ENCODE results near the gene NDST1. TPM values are rescaled to one million over a fixed set of nuclear protein-coding genes. Genes with fewer than 3 reads are reported as not detected.

The NDST1 gene
- total RNA-seq, 1 experiment from 2014 or later: 42.6 TPM

GRCh38 chr5:150585781-150586341, 77.9 kb downstream of the NDST1 start:
- Histone ChIP-seq H3K4me3 (ENCODE audit: low read length) (no peak overlapping the region), H3K4me1 (ENCODE audit: insufficient read depth, low read length) (no peaks in the 10 kb centered on the region), H3K9ac (ENCODE audit: low read length) (no peak overlapping the region), H3K79me2 (ENCODE audit: low read length) (no peaks in the 10 kb centered on the region), H2AFZ (ENCODE audit: low read length) (no peak overlapping the region), H3K36me3 (ENCODE audit: low read depth, low read length) (no peaks in the 10 kb centered on the region), H3K27me3 (ENCODE audit: low read length) (no peaks in the 10 kb centered on the region), H3F3A (ENCODE audit: low read length, unreplicated experiment) (no peaks in the 10 kb centered on the region), H4K20me1 (ENCODE audit: low read length) (no peaks in the 10 kb centered on the region), H3K4me2 (ENCODE audit: low read length) (no peak overlapping the region), H3K9me2 (replicated peaks; ENCODE audit: low read length) (no peaks in the 10 kb centered on the region), H3K27ac (ENCODE audit: low read length) (no peak overlapping the region), H3K9me3 (ENCODE audit: low read length) (no peaks in the 10 kb centered on the region)
- intact Hi-C loops (cut with micrococcal nuclease): no loop called here
- ATAC-seq (no peak), DNase-seq (no peak)
- TF ChIP-seq EZH2phosphoT487 (IDR thresholded peaks at IDR 0.05; ENCODE audit: borderline replicate concordance, low read length) (no peak), EZH2 (IDR thresholded peaks at IDR 0.05; ENCODE audit: low read length, unreplicated experiment) (no peak)
- TF ChIP-seq, protein P1, sequence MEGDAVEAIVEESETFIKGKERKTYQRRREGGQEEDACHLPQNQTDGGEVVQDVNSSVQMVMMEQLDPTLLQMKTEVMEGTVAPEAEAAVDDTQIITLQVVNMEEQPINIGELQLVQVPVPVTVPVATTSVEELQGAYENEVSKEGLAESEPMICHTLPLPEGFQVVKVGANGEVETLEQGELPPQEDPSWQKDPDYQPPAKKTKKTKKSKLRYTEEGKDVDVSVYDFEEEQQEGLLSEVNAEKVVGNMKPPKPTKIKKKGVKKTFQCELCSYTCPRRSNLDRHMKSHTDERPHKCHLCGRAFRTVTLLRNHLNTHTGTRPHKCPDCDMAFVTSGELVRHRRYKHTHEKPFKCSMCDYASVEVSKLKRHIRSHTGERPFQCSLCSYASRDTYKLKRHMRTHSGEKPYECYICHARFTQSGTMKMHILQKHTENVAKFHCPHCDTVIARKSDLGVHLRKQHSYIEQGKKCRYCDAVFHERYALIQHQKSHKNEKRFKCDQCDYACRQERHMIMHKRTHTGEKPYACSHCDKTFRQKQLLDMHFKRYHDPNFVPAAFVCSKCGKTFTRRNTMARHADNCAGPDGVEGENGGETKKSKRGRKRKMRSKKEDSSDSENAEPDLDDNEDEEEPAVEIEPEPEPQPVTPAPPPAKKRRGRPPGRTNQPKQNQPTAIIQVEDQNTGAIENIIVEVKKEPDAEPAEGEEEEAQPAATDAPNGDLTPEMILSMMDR (conservative IDR thresholded peaks at IDR 0.05; ENCODE audit: low read depth, low read length): no peak
- ChIA-PET POLR2A (ENCODE audit: unreplicated experiment) (interaction anchor here (0.6 kb wide), 1 partner anchor 67 kb away, joined by 4 read pairs; no protein-coding TSS in a partner anchor), CTCF (interaction anchor here (0.6 kb wide), 1 partner anchor 8 kb away, joined by 3 read pairs; no protein-coding TSS in a partner anchor)
- BruUV-seq (replicated peaks): no TSS peak

DNA sequence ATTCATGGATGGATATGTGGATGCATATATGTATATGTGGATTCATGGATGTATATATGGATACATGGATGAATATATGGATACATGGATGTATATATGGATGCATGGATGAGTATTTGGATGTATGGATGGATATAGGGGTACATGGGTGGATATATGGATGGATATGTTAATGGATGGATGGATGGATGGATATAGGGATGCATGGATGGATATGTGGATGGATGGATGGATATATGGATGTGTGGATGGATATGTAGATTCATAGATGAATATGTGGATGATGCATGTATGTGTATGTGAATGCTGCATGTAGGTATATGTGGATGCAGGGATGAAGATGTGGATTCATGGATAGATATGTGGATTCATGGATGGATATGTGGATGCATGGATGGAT, 79.1 kb downstream of the NDST1 start:
- no TSS peak for BruUV-seq (replicated peaks)
- DNase-seq (no peak), ATAC-seq (no peak)
- Histone ChIP-seq H3K36me3 (ENCODE audit: low read depth, low read length) (no peaks in the 10 kb centered on the region), H4K20me1 (ENCODE audit: low read length) (no peaks in the 10 kb centered on the region), H2AFZ (ENCODE audit: low read length) (no peak overlapping the region), H3K79me2 (ENCODE audit: low read length) (no peaks in the 10 kb centered on the region), H3K4me3 (ENCODE audit: low read length) (no peak overlapping the region), H3K9me2 (replicated peaks; ENCODE audit: low read length) (no peaks in the 10 kb centered on the region), H3K27me3 (ENCODE audit: low read length) (no peaks in the 10 kb centered on the region), H3K4me2 (ENCODE audit: low read length) (no peak overlapping the region), H3K4me1 (ENCODE audit: insufficient read depth, low read length) (no peaks in the 10 kb centered on the region), H3K9me3 (ENCODE audit: low read length) (no peaks in the 10 kb centered on the region), H3K27ac (ENCODE audit: low read length) (no peak overlapping the region), H3K9ac (ENCODE audit: low read length) (no peak overlapping the region), H3F3A (ENCODE audit: low read length, unreplicated experiment) (no peaks in the 10 kb centered on the region)
- ChIA-PET CTCF (no interaction called here), POLR2A (ENCODE audit: unreplicated experiment) (no interaction called here)
- no peak for TF ChIP-seq EZH2 (IDR thresholded peaks at IDR 0.05; ENCODE audit: low read length, unreplicated experiment)
- TF ChIP-seq EZH2phosphoT487 (IDR thresholded peaks at IDR 0.05; ENCODE audit: borderline replicate concordance, low read length): no peak
- TF ChIP-seq, protein P1 (conservative IDR thresholded peaks at IDR 0.05; ENCODE audit: low read depth, low read length): no peak
- intact Hi-C loops (cut with micrococcal nuclease): no loop called here

DNA sequence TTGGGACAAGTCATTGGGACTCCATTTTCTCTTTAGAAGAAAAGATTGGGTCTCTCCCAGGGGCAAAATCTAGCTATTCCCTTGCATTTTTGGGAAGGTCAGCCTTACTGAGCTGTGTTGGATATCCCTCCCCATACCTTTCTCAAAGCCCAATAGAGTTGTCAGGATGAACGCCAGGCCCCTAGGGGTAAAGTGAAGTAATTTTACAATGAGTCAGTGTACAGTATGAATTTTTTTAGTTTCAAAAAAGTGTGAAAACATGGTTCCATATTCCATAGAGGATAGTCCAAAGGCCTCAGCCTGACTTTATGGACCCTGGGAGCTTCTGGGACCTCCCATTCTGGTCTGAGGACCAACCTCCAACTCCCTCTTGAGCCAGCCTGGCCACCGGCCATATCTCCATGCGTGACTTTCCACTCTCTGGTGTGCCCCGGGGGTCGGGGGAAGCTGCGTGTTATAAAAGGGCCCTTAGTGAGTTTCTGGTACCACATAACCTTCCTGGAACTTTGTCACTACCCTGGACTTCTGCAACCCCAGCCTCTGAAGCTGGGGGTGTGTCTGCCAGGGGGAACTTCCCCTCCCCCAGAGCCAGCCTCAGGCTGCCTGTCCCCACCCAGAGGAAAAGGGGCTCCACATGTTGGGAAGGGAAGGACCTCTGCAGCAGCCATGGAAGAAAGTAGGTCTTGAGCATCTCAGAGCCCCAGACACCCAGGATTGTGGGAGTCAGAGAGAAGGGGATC, 80.1 kb downstream of the NDST1 start:
- TF ChIP-seq EZH2phosphoT487 (IDR thresholded peaks at IDR 0.05; ENCODE audit: borderline replicate concordance, low read length) (no peak), EZH2 (IDR thresholded peaks at IDR 0.05; ENCODE audit: low read length, unreplicated experiment) (no peak)
- TF ChIP-seq, protein P1 (conservative IDR thresholded peaks at IDR 0.05; ENCODE audit: low read depth, low read length): no peak
- no peak overlapping the region for H3K4me3 ChIP-seq (ENCODE audit: low read length)
- no peaks in the 10 kb centered on the region for H3K9me3 ChIP-seq (ENCODE audit: low read length)
- H3F3A ChIP-seq (ENCODE audit: low read length, unreplicated experiment): no peaks in the 10 kb centered on the region
- no peak overlapping the region for H3K9ac ChIP-seq (ENCODE audit: low read length)
- no peak overlapping the region for H2AFZ ChIP-seq (ENCODE audit: low read length)
- DNase-seq: no peak
- ChIA-PET CTCF (no interaction called here), POLR2A (ENCODE audit: unreplicated experiment) (no interaction called here)
- no peaks in the 10 kb centered on the region for H3K79me2 ChIP-seq (ENCODE audit: low read length)
- no peak overlapping the region for H3K27ac ChIP-seq (ENCODE audit: low read length)
- H3K9me2 ChIP-seq (replicated peaks; ENCODE audit: low read length): no peaks in the 10 kb centered on the region
- no peaks in the 10 kb centered on the region for H3K36me3 ChIP-seq (ENCODE audit: low read depth, low read length)
- no peak overlapping the region for H3K4me2 ChIP-seq (ENCODE audit: low read length)
- intact Hi-C loops (cut with micrococcal nuclease): no loop called here
- no TSS peak for BruUV-seq (replicated peaks)
- no peak for ATAC-seq
- no peaks in the 10 kb centered on the region for H3K27me3 ChIP-seq (ENCODE audit: low read length)
- H4K20me1 ChIP-seq (ENCODE audit: low read length): no peaks in the 10 kb centered on the region
- no peaks in the 10 kb centered on the region for H3K4me1 ChIP-seq (ENCODE audit: insufficient read depth, low read length)
